IMR-90 (cell line): Measurements from ENCODE around the gene ALAS1. TPM values are rescaled to one million over a fixed set of nuclear protein-coding genes. Genes with fewer than 3 reads are reported as not detected.

Source experiments
- ATAC-seq: fragments of 200-7000 bp; cut with Tn5 transposase; 2 replicates; pipeline ENCODE4 v1.9.1; 2020; ENCODE audit warnings: low read depth, mild to moderate bottlenecking, moderate library complexity
- BruUV-seq: library from RNA; stranded (reverse); fragments of 400-500 nt; replicated peaks from 2 replicates; lab custom pipeline; 2021; lab: Mats Ljungman, UMichigan
- CTCF ChIA-PET: fragments of 300-600 bp; formaldehyde crosslinking; extraction: SDS; loops from one replicate; lab custom pipeline; 2021; ENCODE audit warnings: antibody characterized with exemption; lab: Yijun Ruan, JAX
- POLR2A ChIA-PET: fragments of 300-600 bp; sonication (Branson Sonifier 250); formaldehyde crosslinking; loops from one replicate; lab custom pipeline; 2022; ENCODE audit warnings: antibody characterized with exemption; ENCODE audit not compliant: unreplicated experiment; lab: Charles Lee
- DNase-seq: peaks from one replicate; pipeline ENCODE4 v3.0.0; 2013
- H2AFZ ChIP-seq: replicated peaks from 2 replicates; pipeline ENCODE3; 2013; ENCODE audit warnings: low read length, mild to moderate bottlenecking; ENCODE audit not compliant: poor library complexity
- H2AK5ac ChIP-seq: 2 replicates; pipeline ENCODE4 v1.6.1; 2013; ENCODE audit warnings: low read depth, low read length, inconsistent platforms
- H2AK9ac ChIP-seq: replicated peaks from 2 replicates; pipeline ENCODE3; 2013; ENCODE audit warnings: mild to moderate bottlenecking, low read depth, low read length, moderate library complexity; ENCODE audit not compliant: poor library complexity
- H2BK120ac ChIP-seq: 2 replicates; pipeline ENCODE4 v1.6.1; 2013; ENCODE audit warnings: low read depth, low read length, inconsistent platforms
- H2BK15ac ChIP-seq: 3 replicates; pipeline ENCODE4 v1.6.1; 2013; ENCODE audit warnings: low read depth, low read length, inconsistent platforms
- H2BK20ac ChIP-seq: 2 replicates; pipeline ENCODE4 v1.6.1; 2013; ENCODE audit warnings: low read depth, mild to moderate bottlenecking, inconsistent platforms, low read length, moderate library complexity
- H2BK5ac ChIP-seq: 2 replicates; pipeline ENCODE4 v1.6.1; 2013; ENCODE audit warnings: mild to moderate bottlenecking, low read depth, low read length, inconsistent platforms; ENCODE audit not compliant: poor library complexity, severe bottlenecking
- H3K14ac ChIP-seq: replicated peaks from 2 replicates; pipeline ENCODE4 v1.6.1; 2013; ENCODE audit warnings: low read depth, low read length, inconsistent platforms
- H3K18ac ChIP-seq: 2 replicates; pipeline ENCODE4 v1.6.1; 2013; ENCODE audit warnings: low read depth, low read length, control low read depth
- H3K23ac ChIP-seq: 2 replicates; pipeline ENCODE4 v1.6.1; 2013; ENCODE audit warnings: low read depth, low read length, inconsistent platforms
- H3K27ac ChIP-seq: 2 replicates; pipeline ENCODE4 v1.5.1; 2013; ENCODE audit warnings: mild to moderate bottlenecking, control low read depth, low read length; ENCODE audit not compliant: insufficient read depth
- H3K27me3 ChIP-seq: 2 replicates; pipeline ENCODE4 v1.6.1; 2013; ENCODE audit warnings: low read length; ENCODE audit not compliant: control insufficient read depth, insufficient read depth
- H3K36me3 ChIP-seq: 2 replicates; pipeline ENCODE4 v1.6.1; 2013; ENCODE audit warnings: low read length, mixed read lengths; ENCODE audit not compliant: control insufficient read depth, insufficient read depth
- H3K4ac ChIP-seq: 2 replicates; pipeline ENCODE4 v1.6.1; 2013; ENCODE audit warnings: low read depth, low read length, inconsistent platforms
- H3K4me1 ChIP-seq: 2 replicates; pipeline ENCODE4 v1.6.1; 2013; ENCODE audit warnings: low read length, mixed read lengths; ENCODE audit not compliant: control insufficient read depth, insufficient read depth
- H3K4me2 ChIP-seq: 2 replicates; pipeline ENCODE4 v1.6.1; 2013; ENCODE audit warnings: low read depth, mild to moderate bottlenecking, control low read depth, low read length, moderate library complexity
- H3K4me3 ChIP-seq: 2 replicates; pipeline ENCODE4 v1.5.1; 2013; ENCODE audit warnings: low read depth, mild to moderate bottlenecking, control low read depth, low read length, moderate library complexity; ENCODE audit not compliant: insufficient read depth
- H3K56ac ChIP-seq: 2 replicates; pipeline ENCODE4 v1.6.1; 2013; ENCODE audit warnings: low read length, inconsistent platforms; ENCODE audit not compliant: insufficient read depth; ENCODE audit errors: extremely low read depth
- H3K79me1 ChIP-seq, 2 experiments: 2 replicates each; pipeline ENCODE4 v1.6.1; 2013; ENCODE audit warnings: low read length in 2 of 2, inconsistent platforms in 1 of 2, low read depth in 1 of 2
- H3K9ac ChIP-seq: 2 replicates; pipeline ENCODE4 v1.6.1; 2013; ENCODE audit warnings: low read depth, low read length, control low read depth
- H3K9me1 ChIP-seq: 2 replicates; pipeline ENCODE4 v1.6.1; 2013; ENCODE audit warnings: low read length, inconsistent platforms; ENCODE audit not compliant: insufficient read depth
- H3K9me3 ChIP-seq: 2 replicates; pipeline ENCODE4 v1.6.1; 2013; ENCODE audit warnings: low read length; ENCODE audit not compliant: control insufficient read depth, insufficient read depth
- H4K20me1 ChIP-seq: 2 replicates; pipeline ENCODE4 v1.6.1; 2013; ENCODE audit warnings: low read length, inconsistent platforms; ENCODE audit not compliant: insufficient read depth
- H4K5ac ChIP-seq: 2 replicates; pipeline ENCODE4 v1.6.1; 2013; ENCODE audit warnings: mild to moderate bottlenecking, low read depth, low read length, control low read depth
- H4K8ac ChIP-seq, 2 experiments: 2 replicates each; pipeline ENCODE4 v1.6.1; 2013; ENCODE audit warnings: low read depth in 2 of 2, low read length in 2 of 2, control low read depth in 1 of 2, inconsistent platforms in 1 of 2
- H4K91ac ChIP-seq: 2 replicates; pipeline ENCODE4 v1.6.1; 2013; ENCODE audit warnings: low read depth, low read length, inconsistent platforms; ENCODE audit not compliant: insufficient read depth
- BHLHE40 ChIP-seq: fragments of 150-350 bp; IDR thresholded peaks from 2 replicates; pipeline ENCODE4 v1.6.1; 2016; ENCODE audit warnings: mild to moderate bottlenecking, low read depth, low read length
- CEBPB ChIP-seq: IDR thresholded peaks from 2 replicates; pipeline ENCODE4 v1.6.1; 2012; ENCODE audit warnings: low read depth, low read length, improper control_type of control experiment
- CHD1 ChIP-seq: IDR thresholded peaks from 2 replicates; pipeline ENCODE4 v1.6.1; 2012; ENCODE audit warnings: low read depth, low read length, improper control_type of control experiment
- CTCF ChIP-seq: conservative IDR thresholded peaks from 2 replicates; pipeline ENCODE4 v1.5.1; 2012; ENCODE audit warnings: mild to moderate bottlenecking, low read depth, low read length, improper control_type of control experiment
- ELK1 ChIP-seq: fragments of 150-350 bp; IDR thresholded peaks from 2 replicates; pipeline ENCODE4 v1.6.1; 2016; ENCODE audit warnings: low read depth, mild to moderate bottlenecking, low read length, moderate library complexity, borderline replicate concordance
- MAFK ChIP-seq: IDR thresholded peaks from 2 replicates; pipeline ENCODE4 v1.6.1; 2012; ENCODE audit warnings: low read depth, low read length, improper control_type of control experiment
- MAZ ChIP-seq: IDR thresholded peaks from 2 replicates; pipeline ENCODE4 v1.6.1; 2012; ENCODE audit warnings: low read depth, mild to moderate bottlenecking, low read length, improper control_type of control experiment, moderate library complexity, borderline replicate concordance
- MXI1 ChIP-seq: IDR thresholded peaks from 2 replicates; pipeline ENCODE4 v1.6.1; 2012; ENCODE audit warnings: low read depth, mild to moderate bottlenecking, low read length, moderate library complexity, borderline replicate concordance
- NFE2L2 ChIP-seq: fragments of 150-350 bp; IDR thresholded peaks from 2 replicates; pipeline ENCODE4 v1.6.1; 2016; ENCODE audit warnings: low read depth, mild to moderate bottlenecking, low read length
- POLR2A ChIP-seq: IDR thresholded peaks from 2 replicates; pipeline ENCODE4 v1.6.1; 2012; ENCODE audit warnings: mild to moderate bottlenecking, low read depth, low read length
- RAD21 ChIP-seq: IDR thresholded peaks from 2 replicates; pipeline ENCODE4 v1.6.1; 2012; ENCODE audit warnings: low read length, improper control_type of control experiment
- RCOR1 ChIP-seq: IDR thresholded peaks from 2 replicates; pipeline ENCODE4 v1.6.1; 2012; ENCODE audit warnings: mild to moderate bottlenecking, low read length, improper control_type of control experiment; ENCODE audit not compliant: insufficient replicate concordance
- RFX5 ChIP-seq: IDR thresholded peaks from 2 replicates; pipeline ENCODE4 v1.8.0; 2012; ENCODE audit warnings: low read depth, mild to moderate bottlenecking, low read length, moderate library complexity
- SMC3 ChIP-seq: fragments of 150-350 bp; IDR thresholded peaks from 2 replicates; pipeline ENCODE4 v1.6.1; 2016; ENCODE audit warnings: low read depth, mild to moderate bottlenecking, antibody characterized with exemption, low read length, moderate library complexity
- WGBS, 2 experiments: methylation state at CpG; one replicate each; pipeline versions ENCODE4 v1.1.5 to v1.1.7; 2013; ENCODE audit warnings: missing lambda C conversion rate in 2 of 2; ENCODE audit not compliant: insufficient read length in 1 of 2; ENCODE audit errors: extremely low coverage in 2 of 2; 5-methylcytosine and 5-hydroxymethylcytosine counted together
- dilution Hi-C: fragments of 300-500 bp; cut with HindIII; formaldehyde crosslinking; loops from one replicate; pipeline ENCODE4 v1.14.3; 2018; ENCODE audit warnings: low sequenced_read_pairs; ENCODE audit not compliant: unreplicated experiment
- in situ Hi-C: fragments of 300-500 bp; cut with MboI; formaldehyde crosslinking; loops from 3 replicates; pipeline ENCODE4 v1.14.3; 2019; ENCODE audit warnings: low sequenced_read_pairs, inconsistent platforms, mixed read lengths
- intact Hi-C: fragments of 100-400 bp; cut with micrococcal nuclease; formaldehyde crosslinking; loops from 2 replicates; pipeline ENCODE4 v1.10.0; 2022
- polyA plus RNA-seq, 3 experiments: library from polyadenylated mRNA; depleted of rRNA; stranded (reverse); fragments of >200 nt; gene quantifications; 2 replicates each; pipeline ENCODE4 v1.2.3, GENCODE V29; 2012; ENCODE audit warnings: low replicate concordance in 1 of 3
- total RNA-seq: library from RNA; depleted of rRNA; stranded (reverse); fragments of >200 nt; gene quantifications from 2 replicates; pipeline ENCODE4 v1.2.3, GENCODE V29; 2012

Gene ALAS1
- total and polyA plus RNA-seq, 2 of the 4 experiments (the other 2 are of a cell fraction), result 32.8 to 47.2 TPM

- H2BK20ac ChIP-seq, result no peak overlapping the region
- H3K27ac ChIP-seq, result no peak overlapping the region
- H3K4ac ChIP-seq, result no peak overlapping the region
- H3K23ac ChIP-seq, result no peak overlapping the region
- no peak overlapping the region for H3K56ac ChIP-seq
- no peak overlapping the region for H2BK15ac ChIP-seq
- peaks cover 45% of the 10 kb centered on the region for H3K36me3 ChIP-seq
- no peak overlapping the region for H3K14ac ChIP-seq
- H3K18ac ChIP-seq, result no peak overlapping the region
- peaks cover 17 to 78% of the 10 kb centered on the region in 2 experiments for H3K79me1 ChIP-seq
- H3K4me2 ChIP-seq, result no peak overlapping the region
- DNase-seq (no peak), ATAC-seq (no peak)
- H2AFZ ChIP-seq, result no peak overlapping the region
- no peak overlapping the region for H2BK120ac ChIP-seq
- CTCF ChIA-PET, result interaction anchor here (0.9 kb wide), 1 partner anchor 104 kb away, joined by 3 read pairs; no protein-coding TSS in a partner anchor
- H4K5ac ChIP-seq, result no peak overlapping the region
- BruUV-seq, result no TSS peak
- no peak overlapping the region for H2BK5ac ChIP-seq
- H2AK9ac ChIP-seq, result peak overlapping the region; percentile 52
- POLR2A ChIA-PET, result no interaction called here
- H3K9me3 ChIP-seq, result no peaks in the 10 kb centered on the region
- no peaks in the 10 kb centered on the region for H3K27me3 ChIP-seq
- intact Hi-C loops, result loop anchor here (5.0 kb wide), 1 partner anchor 43 kb away; the partner anchor contains the start of gene WDR82
- no peak overlapping the region for H2AK5ac ChIP-seq
- H4K91ac ChIP-seq, result no peak overlapping the region
- in situ Hi-C loops, result loop anchor here (5.0 kb wide), 1 partner anchor 108 kb away; no protein-coding TSS in a partner anchor
- dilution Hi-C loops, result no loop called here
- no peak overlapping the region for H3K9ac ChIP-seq
- no peak overlapping the region for H3K4me3 ChIP-seq
- WGBS, 2 experiments, result 80% methylated on average over 4 of the region's 15 CpGs; no CpG with 5 or more reads in 1 of the 2 experiments
- peaks cover 16% of the 10 kb centered on the region for H3K4me1 ChIP-seq
- H4K8ac ChIP-seq, result no peak overlapping the region
- H3K9me1 ChIP-seq, result peaks cover 19% of the 10 kb centered on the region
- peaks cover 56% of the 10 kb centered on the region for H4K20me1 ChIP-seq
- TF ChIP-seq MXI1 (no peak), MAZ (no peak), ELK1 (no peak), POLR2A (no peak), CEBPB (no peak), BHLHE40 (no peak), SMC3 (no peak), RCOR1 (no peak), CTCF (no peak), MAFK (no peak), RAD21 (no peak), NFE2L2 (no peak), CHD1 (no peak), RFX5 (no peak)
These were observed 36.8 kb downstream of the ALAS1 start for GRCh38 chr3:52234516-52235447.
